K562 (cell line): Measurements from ENCODE around the gene CCT4. TPM values are rescaled to one million over a fixed set of nuclear protein-coding genes. Genes with fewer than 3 reads are reported as not detected.

Source experiments
- C11orf30 ChIP-seq: fragments of 450-650 bp; IDR thresholded peaks from 2 replicates; pipeline ENCODE4 v1.6.1; 2016; ENCODE audit warnings: low read depth, mild to moderate bottlenecking
- CXXC5 ChIP-seq: fragments of 250-450 bp; sonication (Bioruptor Pico); IDR thresholded peaks from 2 replicates; pipeline ENCODE4 v1.8.0; 2022; ENCODE audit warnings: inconsistent platforms, mild to moderate bottlenecking, moderate library complexity
- EP400 ChIP-seq: fragments of 450-650 bp; IDR thresholded peaks from 2 replicates; pipeline ENCODE4 v1.6.1; 2017; ENCODE audit warnings: antibody characterized with exemption, mild to moderate bottlenecking, moderate library complexity
- GABPA ChIP-seq: fragments of 200-800 bp; sonication (Bioruptor generic); conservative IDR thresholded peaks from 2 replicates; pipeline ENCODE4 v1.6.1; 2016; ENCODE audit warnings: low read depth, missing genetic modification characterization, missing compliant biosample characterization
- HMG20B ChIP-seq: fragments of 250-450 bp; sonication (Bioruptor Pico); IDR thresholded peaks from 2 replicates; pipeline ENCODE4 v1.5.0; 2021; ENCODE audit warnings: mild to moderate bottlenecking
- KDM5B ChIP-seq: fragments of 200-600 bp; sonication (generic); IDR thresholded peaks from 2 replicates; pipeline ENCODE4 v1.6.1; 2012; ENCODE audit warnings: low read depth, mild to moderate bottlenecking, moderate library complexity, low read length, control low read depth, inconsistent platforms; ENCODE audit not compliant: insufficient replicate concordance
- KLF13 ChIP-seq: fragments of 450-650 bp; IDR thresholded peaks from 2 replicates; pipeline ENCODE4 v1.6.1; 2016; ENCODE audit warnings: missing genetic modification characterization, low read depth, mild to moderate bottlenecking, missing compliant biosample characterization, moderate library complexity, borderline replicate concordance
- NCOA2 ChIP-seq, 2 experiments: fragments of 450-650 bp; IDR thresholded peaks; 2 replicates each; pipeline ENCODE4 v1.6.1; 2018; ENCODE audit warnings: mild to moderate bottlenecking in 2 of 2, moderate library complexity in 1 of 2; ENCODE audit not compliant: partially characterized antibody in 2 of 2
- NONO ChIP-seq, 2 experiments: fragments of 200-400 bp in 1 of 2; fragments of 450-650 bp in 1 of 2; formaldehyde crosslinking in 1 of 2; IDR thresholded peaks; 2 replicates each; pipeline ENCODE4 v1.6.1; 2017; ENCODE audit warnings: low read depth in 2 of 2, mild to moderate bottlenecking in 2 of 2, moderate library complexity in 2 of 2, low read length in 1 of 2
- PHF20 ChIP-seq: fragments of 450-650 bp; IDR thresholded peaks from 2 replicates; pipeline ENCODE4 v1.6.1; 2018; ENCODE audit not compliant: partially characterized antibody
- PHF8 ChIP-seq: fragments of 200-600 bp; sonication (generic); IDR thresholded peaks from 2 replicates; pipeline ENCODE4 v1.6.1; 2012; ENCODE audit warnings: mixed run types, mild to moderate bottlenecking, inconsistent platforms, low read length, moderate library complexity, borderline replicate concordance
- POLR2B ChIP-seq: fragments of 450-650 bp; IDR thresholded peaks from 2 replicates; pipeline ENCODE4 v1.6.1; 2018; ENCODE audit warnings: low read depth; ENCODE audit not compliant: partially characterized antibody
- RB1 ChIP-seq: fragments of 450-650 bp; IDR thresholded peaks from 2 replicates; pipeline ENCODE4 v1.6.1; 2017; ENCODE audit warnings: low read depth, mild to moderate bottlenecking
- RNF2 ChIP-seq: sonication (generic); IDR thresholded peaks from 2 replicates; pipeline ENCODE4 v1.6.1; 2016
- SIN3A ChIP-seq, 2 experiments: fragments of 150-350 bp in 1 of 2; IDR thresholded peaks; 2 replicates each; pipeline ENCODE4 v1.6.1; 2011 to 2016; ENCODE audit warnings: borderline replicate concordance in 2 of 2, low read depth in 2 of 2, low read length in 2 of 2, mild to moderate bottlenecking in 2 of 2, moderate library complexity in 2 of 2; ENCODE audit not compliant: control insufficient read depth in 1 of 2
- TAF9B ChIP-seq: fragments of 450-650 bp; IDR thresholded peaks from 2 replicates; pipeline ENCODE4 v1.6.1; 2018; ENCODE audit warnings: mild to moderate bottlenecking; ENCODE audit not compliant: partially characterized antibody
- TEAD2 ChIP-seq: fragments of 450-650 bp; IDR thresholded peaks from 2 replicates; pipeline ENCODE4 v1.6.1; 2016; ENCODE audit warnings: missing genetic modification characterization, control low read depth, missing compliant biosample characterization
- TFAM ChIP-seq: fragments of 250-450 bp; sonication (Bioruptor Pico); conservative IDR thresholded peaks from 2 replicates; pipeline ENCODE4 v1.5.0; 2021; ENCODE audit warnings: mild to moderate bottlenecking, moderate library complexity
- TOE1 ChIP-seq, 2 experiments: fragments of 450-650 bp in 1 of 2; sonication (generic) in 1 of 2; formaldehyde crosslinking in 1 of 2; IDR thresholded peaks; 2 replicates each; pipeline versions ENCODE4 v1.7.1 to v1.8.0; 2016 to 2022; ENCODE audit warnings: borderline replicate concordance in 2 of 2, mild to moderate bottlenecking in 2 of 2, antibody characterized with exemption in 1 of 2, inconsistent platforms in 1 of 2, low read depth in 1 of 2, missing genetic modification reagents in 1 of 2, moderate library complexity in 1 of 2
- ZNF217 ChIP-seq: sonication (generic); formaldehyde crosslinking; IDR thresholded peaks from 2 replicates; pipeline ENCODE4 v1.8.0; 2022; ENCODE audit warnings: mild to moderate bottlenecking, missing genetic modification reagents
- ZNF263 ChIP-seq: sonication (generic); formaldehyde crosslinking; IDR thresholded peaks from 2 replicates; pipeline ENCODE4 v1.8.0; 2022; ENCODE audit warnings: mild to moderate bottlenecking, missing genetic modification reagents, borderline replicate concordance
- polyA plus RNA-seq, 8 experiments: library from polyadenylated mRNA; depleted of rRNA in 4 of 8; stranded (reverse) in 5 of 8; unstranded in 3 of 8; fragments of >200 nt; fragmentation: Nextera tagmentation in 2 of 8; fragmentation: Illumina TruSeq in 1 of 8; extraction: Ambion mirVana in 2 of 8; extraction: Trizol in 1 of 8; gene quantifications; 2 replicates each; pipeline versions ENCODE4 v1.2.1 to v1.2.3, GENCODE V29; 2011 to 2014; ENCODE audit warnings: inconsistent platforms in 1 of 8, missing spikeins in 1 of 8
- total RNA-seq, 7 experiments: library from RNA; depleted of rRNA in 6 of 7; stranded (reverse); fragments of >200 nt in 6 of 7; fragmentation: Illumina TruSeq in 2 of 7; extraction: Trizol in 2 of 7; gene quantifications; 2 replicates each; pipeline versions ENCODE4 v1.2.1 to v1.2.3, GENCODE V29; 2011 to 2021; ENCODE audit warnings: low replicate concordance in 1 of 7
- TF ChIP-seq, protein P1 (sequence below): fragments of 250-450 bp; sonication (Bioruptor Pico); IDR thresholded peaks from 2 replicates; pipeline ENCODE4 v1.8.0; 2022; ENCODE audit warnings: moderate library complexity, mild to moderate bottlenecking, inconsistent platforms
- TF ChIP-seq, protein P2 (sequence below): fragments of 450-650 bp; formaldehyde crosslinking; IDR thresholded peaks from 2 replicates; pipeline ENCODE4 v1.4.0; 2022; ENCODE audit warnings: missing genetic modification characterization

The CCT4 gene
- total and polyA plus RNA-seq, 9 of the 15 experiments (the other 6 are each of a cell fraction or from before 2014, with no cell fraction given) = 101 to 368 (median 303) TPM

DNA sequence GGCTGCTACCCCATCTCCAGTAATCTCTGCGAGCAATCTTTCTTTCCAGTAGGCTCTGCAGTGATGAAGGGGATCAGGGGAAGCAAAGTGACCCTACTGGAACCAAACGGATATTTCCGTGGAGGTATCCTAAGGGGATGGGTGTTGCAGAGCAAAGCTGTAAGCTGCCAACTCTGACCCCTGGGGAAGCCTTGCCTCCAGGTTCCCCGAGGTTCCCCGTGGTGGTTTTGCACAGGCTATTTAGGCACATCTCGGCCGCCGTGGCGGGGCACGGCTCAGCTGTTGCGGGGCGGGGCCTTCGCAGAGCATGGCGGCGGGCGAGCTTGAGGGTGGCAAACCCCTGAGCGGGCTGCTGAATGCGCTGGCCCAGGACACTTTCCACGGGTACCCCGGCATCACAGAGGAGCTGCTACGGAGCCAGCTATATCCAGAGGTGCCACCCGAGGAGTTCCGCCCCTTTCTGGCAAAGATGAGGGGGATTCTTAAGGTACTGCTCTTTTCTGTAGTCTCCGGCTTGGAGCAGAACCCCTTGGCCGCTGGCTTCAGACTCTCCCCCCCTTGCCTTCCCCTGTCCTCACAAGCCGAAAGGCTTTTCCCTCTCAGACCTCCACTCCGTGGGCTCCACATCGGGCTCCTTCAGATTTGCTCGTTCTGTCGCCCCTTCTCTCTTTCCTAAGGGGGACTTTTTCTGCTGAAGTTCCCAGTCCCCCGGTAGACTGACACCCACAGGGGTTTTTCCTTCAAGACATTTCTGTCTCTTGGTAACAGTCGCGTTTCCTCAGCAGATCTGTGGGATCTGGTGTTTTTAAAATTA is 17.1 kb upstream of the CCT4 start, which contains the start of gene COMMD1 (continued):
- peak; percentile 84 for TF ChIP-seq PHF8
- peak; percentile 77 for TF ChIP-seq KDM5B
- TF ChIP-seq GABPA (tag) = no peak
- TF ChIP-seq C11orf30 = peak; percentile 84
- no peak for TF ChIP-seq NONO (IDR thresholded peaks at IDR 0.05; ENCODE audit: low read depth in 2 of 2, low read length in 1 of 2)
- TF ChIP-seq POLR2B = peak; percentile 66
- no peak for TF ChIP-seq RNF2
- TF ChIP-seq ZNF217 (CRISPR knock-in tag) = no peak
- no peak for TF ChIP-seq TFAM
- TF ChIP-seq, protein P1, sequence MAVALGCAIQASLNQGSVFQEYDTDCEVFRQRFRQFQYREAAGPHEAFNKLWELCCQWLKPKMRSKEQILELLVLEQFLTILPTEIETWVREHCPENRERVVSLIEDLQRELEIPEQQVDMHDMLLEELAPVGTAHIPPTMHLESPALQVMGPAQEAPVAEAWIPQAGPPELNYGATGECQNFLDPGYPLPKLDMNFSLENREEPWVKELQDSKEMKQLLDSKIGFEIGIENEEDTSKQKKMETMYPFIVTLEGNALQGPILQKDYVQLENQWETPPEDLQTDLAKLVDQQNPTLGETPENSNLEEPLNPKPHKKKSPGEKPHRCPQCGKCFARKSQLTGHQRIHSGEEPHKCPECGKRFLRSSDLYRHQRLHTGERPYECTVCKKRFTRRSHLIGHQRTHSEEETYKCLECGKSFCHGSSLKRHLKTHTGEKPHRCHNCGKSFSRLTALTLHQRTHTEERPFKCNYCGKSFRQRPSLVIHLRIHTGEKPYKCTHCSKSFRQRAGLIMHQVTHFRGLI (CRISPR knock-in tag) = no peak
- TF ChIP-seq TEAD2 (tag) = no peak
- TF ChIP-seq CXXC5 (CRISPR knock-in tag) = peak; percentile 42; the same call in 1 of the 2 replicates
- TF ChIP-seq KLF13 = peak; percentile 68; the same call in 1 of the 2 replicates
- TF ChIP-seq EP400 = 0 out of 2 replicates have a peak, but pooled peaks have one; percentile 36
- TF ChIP-seq PHF20 = peak; percentile 64
- TF ChIP-seq TAF9B = peak; percentile 78
- TF ChIP-seq TOE1 (IDR thresholded peaks at IDR 0.05; ENCODE audit: borderline replicate concordance) = peak; percentile 63; the same call in 1 of the 2 replicates
- TF ChIP-seq TOE1 (CRISPR knock-in tag; IDR thresholded peaks at IDR 0.05; ENCODE audit: borderline replicate concordance, low read depth) = no peak
- peak; percentile 93; a peak in 3 of 4 replicates for TF ChIP-seq SIN3A (IDR thresholded peaks at IDR 0.05; ENCODE audit: borderline replicate concordance in 2 of 2, control insufficient read depth in 1 of 2, low read depth in 2 of 2, low read length in 2 of 2)
- TF ChIP-seq NCOA2 (IDR thresholded peaks at IDR 0.05; ENCODE audit: partially characterized antibody in 2 of 2) = no peak
- TF ChIP-seq RB1 = peak; percentile 55; the same call in 1 of the 2 replicates
- TF ChIP-seq ZNF263 (CRISPR knock-in tag) = no peak
- TF ChIP-seq HMG20B (CRISPR knock-in tag) = no peak
- TF ChIP-seq, protein P2, sequence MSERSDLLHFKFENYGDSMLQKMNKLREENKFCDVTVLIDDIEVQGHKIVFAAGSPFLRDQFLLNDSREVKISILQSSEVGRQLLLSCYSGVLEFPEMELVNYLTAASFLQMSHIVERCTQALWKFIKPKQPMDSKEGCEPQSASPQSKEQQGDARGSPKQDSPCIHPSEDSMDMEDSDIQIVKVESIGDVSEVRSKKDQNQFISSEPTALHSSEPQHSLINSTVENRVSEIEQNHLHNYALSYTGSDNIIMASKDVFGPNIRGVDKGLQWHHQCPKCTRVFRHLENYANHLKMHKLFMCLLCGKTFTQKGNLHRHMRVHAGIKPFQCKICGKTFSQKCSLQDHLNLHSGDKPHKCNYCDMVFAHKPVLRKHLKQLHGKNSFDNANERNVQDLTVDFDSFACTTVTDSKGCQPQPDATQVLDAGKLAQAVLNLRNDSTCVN (CRISPR knock-in tag) = no peak
